ENCODE data around the gene NOP9.

NOP9 gene

DNA sequence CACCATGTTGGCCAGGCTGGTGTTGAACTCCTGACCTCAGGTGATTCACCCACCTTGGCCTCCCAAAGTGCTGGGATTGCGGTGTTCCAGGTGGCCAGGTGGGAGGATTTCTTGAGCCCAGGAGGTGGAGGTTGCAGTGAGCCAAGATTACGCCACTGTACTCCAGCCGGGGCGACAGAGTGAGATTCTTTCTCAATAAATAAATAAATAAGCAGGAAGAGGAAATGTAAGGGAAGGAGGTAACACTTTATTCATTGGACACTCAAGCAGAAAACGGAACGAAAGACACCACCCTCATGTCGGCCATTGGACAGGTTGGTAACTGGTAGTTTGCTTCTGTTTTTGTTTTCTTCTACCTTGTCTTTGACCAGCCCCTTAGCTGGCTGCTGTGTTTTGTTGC lies 55.4 kb downstream of the NOP9 start:
- ChIA-PET POLR2A (no interaction called here), CTCF (no interaction called here)
- DNase-seq (ENCODE audit: extremely low spot score), result no peak
- TF ChIP-seq SP1 (IDR thresholded peaks at IDR 0.05), result no peak

DNA sequence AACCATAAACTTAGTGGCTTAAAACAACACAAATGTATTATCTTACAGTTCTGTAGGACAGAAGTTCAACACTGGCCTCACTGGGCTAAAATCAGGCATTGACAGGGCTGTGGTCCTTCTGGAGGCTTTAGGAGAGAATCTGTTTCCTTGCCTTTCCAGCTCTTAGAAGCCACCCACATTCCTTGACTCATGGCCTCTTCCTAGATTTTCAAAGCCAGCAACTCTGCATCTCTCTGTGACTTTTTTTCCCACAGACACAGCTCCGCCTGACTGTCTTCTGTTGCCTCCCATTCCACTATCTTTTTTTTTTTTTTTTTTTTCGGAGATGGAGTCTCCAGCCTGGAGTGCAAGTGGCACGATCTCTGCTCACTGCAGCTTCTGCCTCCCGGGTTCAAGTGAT lies 56.6 kb downstream of the NOP9 start:
- TF ChIP-seq FOXM1 (IDR thresholded peaks at IDR 0.05; ENCODE audit: borderline replicate concordance) (no peak), HDGF (IDR thresholded peaks at IDR 0.05; ENCODE audit: borderline replicate concordance) (no peak), PKNOX1 (IDR thresholded peaks at IDR 0.05) (no peak), FOXA1 (IDR thresholded peaks at IDR 0.05) (no peak), LEF1 (IDR thresholded peaks at IDR 0.05; ENCODE audit: borderline replicate concordance) (no peak), FOXK2 (IDR thresholded peaks at IDR 0.05) (no peak), CTBP1 (IDR thresholded peaks at IDR 0.05; ENCODE audit: borderline replicate concordance) (no peak)
- no peak for DNase-seq (ENCODE audit: extremely low spot score)
- POLR2A ChIA-PET, result no interaction called here
- CTCF ChIA-PET, result interaction anchor here (0.6 to 2.8 kb wide), 2 partner anchors 76 to 225 kb away, joined by 4 to 13 read pairs; no protein-coding TSS in a partner anchor

All from HEK293T (cell line).